GM12874 (cell line): ENCODE results near the gene WEE2.

Experiments used
- CTCF ChIP-seq: IDR thresholded peaks from 2 replicates; pipeline ENCODE4 v1.5.1; 2011; ENCODE audit warnings: low read depth, mild to moderate bottlenecking, control low read depth, low read length, moderate library complexity; ENCODE audit not compliant: insufficient read depth

WEE2 gene

GRCh38 chr7:141701489-141702046 is 6.6 kb upstream of the WEE2 start:
- TF ChIP-seq CTCF = no peak

- no peak for TF ChIP-seq CTCF
These were observed 6.0 kb upstream of the WEE2 start, which contains the start of gene DENND11 for GRCh38 chr7:141702047-141702567. TSS of gene DENND11 (minus strand) at chr7:141702166. CDS start at chr7:141702153, 13 bp downstream.

GRCh38 chr7:141702892-141703291 is 5.3 kb upstream of the WEE2 start:
- TF ChIP-seq CTCF = no peak

GRCh38 chr7:141704112-141704511 is 4.0 kb upstream of the WEE2 start:
- TF ChIP-seq CTCF = no peak

GRCh38 chr7:141704741-141705140 is 3.4 kb upstream of the WEE2 start:
- TF ChIP-seq CTCF = no peak

- no peak for TF ChIP-seq CTCF
These were observed 1.7 kb upstream of the WEE2 start for GRCh38 chr7:141706239-141707064.

- no peak for TF ChIP-seq CTCF
These were observed 1.2 kb downstream of the WEE2 start for GRCh38 chr7:141709318-141709717.
